CD4-positive, alpha-beta T cell (primary cell): ENCODE measurements around the gene AXIN2. TPM values are rescaled to one million over a fixed set of nuclear protein-coding genes. Genes with fewer than 3 reads are reported as not detected.

Experiments
- ATAC-seq: fragments of 200-7000 bp; cut with Tn5 transposase; one replicate; pipeline ENCODE4 v1.10.0; 2022; ENCODE audit warnings: mild to moderate bottlenecking; ENCODE audit not compliant: poor library complexity
- CTCF ChIA-PET: fragments of 350-600 bp; sonication (Branson Sonifier 250); formaldehyde crosslinking; loops from one replicate; lab custom pipeline; 2021; ENCODE audit warnings: antibody characterized with exemption, inconsistent platforms; lab: Charles Lee
- POLR2A ChIA-PET: fragments of 350-600 bp; sonication (Branson Sonifier 250); formaldehyde crosslinking; loops from one replicate; lab custom pipeline; 2021; ENCODE audit warnings: antibody characterized with exemption, inconsistent platforms; lab: Charles Lee
- DNase-seq, 14 experiments: peaks; one replicate each; pipeline ENCODE4 v3.0.0-alpha.2; 2013 to 2020; ENCODE audit warnings: mixed read lengths in 2 of 14
- H3K27ac ChIP-seq, 2 donors: one replicate each; pipeline versions ENCODE4 v1.5.1 to v1.7.0; 2013; ENCODE audit warnings: low read length in 2 of 2, low read depth in 1 of 2, mild to moderate bottlenecking in 1 of 2
- H3K27me3 ChIP-seq, 2 experiments: 1 replicate in 1 of 2; 2 replicates in 1 of 2; pipeline versions ENCODE4 v1.6.1 to v1.7.0; 2013; ENCODE audit warnings: low read length in 2 of 2, control low read depth in 1 of 2, mild to moderate bottlenecking in 1 of 2, moderate library complexity in 1 of 2; ENCODE audit not compliant: insufficient read depth in 2 of 2, control insufficient read depth in 1 of 2
- H3K36me3 ChIP-seq: one replicate; pipeline ENCODE4 v1.6.1; 2013; ENCODE audit warnings: low read length, control low read depth; ENCODE audit not compliant: insufficient read depth
- H3K4me1 ChIP-seq: one replicate; pipeline ENCODE4 v1.6.1; 2013; ENCODE audit warnings: low read length, control low read depth; ENCODE audit not compliant: insufficient read depth
- H3K4me3 ChIP-seq: one replicate; pipeline ENCODE4 v1.5.1; 2013; ENCODE audit warnings: mild to moderate bottlenecking, low read length, moderate library complexity
- H3K9me3 ChIP-seq, 2 experiments: 1 replicate in 1 of 2; 2 replicates in 1 of 2; pipeline versions ENCODE4 v1.6.1 to v1.7.0; 2013; ENCODE audit warnings: low read length in 2 of 2, mild to moderate bottlenecking in 2 of 2, control low read depth in 1 of 2, moderate library complexity in 1 of 2; ENCODE audit not compliant: control insufficient read depth in 1 of 2, insufficient read depth in 1 of 2
- H3K27ac Mint-ChIP-seq: one replicate; pipeline ENCODE4 v1.8.0; 2020; ENCODE audit warnings: mixed read lengths
- H3K27me3 Mint-ChIP-seq: one replicate; pipeline ENCODE4 v1.8.0; 2021; ENCODE audit warnings: mixed read lengths
- H3K36me3 Mint-ChIP-seq: one replicate; pipeline ENCODE4 v1.8.0; 2021; ENCODE audit warnings: low read depth, mixed read lengths
- H3K4me1 Mint-ChIP-seq: one replicate; pipeline ENCODE4 v1.8.0; 2021; ENCODE audit warnings: low read depth, mixed read lengths
- H3K4me3 Mint-ChIP-seq: one replicate; pipeline ENCODE4 v1.8.0; 2020; ENCODE audit warnings: mild to moderate bottlenecking, mixed read lengths
- H3K9me3 Mint-ChIP-seq: one replicate; pipeline ENCODE4 v1.8.0; 2020; ENCODE audit warnings: mixed read lengths
- intact Hi-C, 2 experiments: fragments of 100-400 bp; cut with DNase I in 1 of 2; cut with micrococcal nuclease in 1 of 2; formaldehyde crosslinking; loops; one replicate each; pipeline versions ENCODE4 v1.15.1 to v1.9.0; 2023 to 2025; cut with DNase I, micrococcal nuclease
- total RNA-seq, 174 experiments: library from RNA in 2 of 174; stranded (reverse) in 2 of 174; gene quantifications; one replicate each; pipeline ENCODE4 v1.2.3 and lab custom pipeline; 2021 to 2026
- TF ChIP-seq, protein P1 (sequence below): fragments of 200-600 bp; IDR thresholded peaks from one replicate; pipeline ENCODE4 v1.8.0; 2022; ENCODE audit warnings: antibody characterized with exemption, mild to moderate bottlenecking

Gene AXIN2
- total RNA-seq, 2 experiments from 2014 or later = 47.9 to 49.8 TPM

DNA sequence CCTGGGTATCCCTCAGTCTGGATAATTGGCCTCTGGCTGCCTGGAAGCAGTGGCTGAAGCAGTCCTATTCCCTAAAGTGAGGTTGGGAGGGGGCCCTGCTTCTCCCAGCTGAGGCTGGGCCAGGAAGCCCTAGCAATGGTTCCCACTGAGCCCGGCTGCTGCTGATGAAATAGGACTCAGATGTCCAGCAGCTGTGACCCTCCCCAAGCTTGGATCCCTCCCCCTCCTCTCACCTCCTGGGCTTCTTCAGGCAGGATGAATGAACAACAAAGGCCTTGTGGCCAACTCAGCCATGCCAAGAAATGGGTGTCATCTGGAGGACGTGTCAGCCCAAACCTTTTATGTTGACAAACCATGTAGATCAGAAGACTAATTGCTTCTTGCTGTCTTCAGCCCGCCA lies 42.0 kb downstream of the AXIN2 start:
- Histone ChIP-seq H3K27ac (no peak overlapping the region), H3K9me3 (no peaks in the 10 kb centered on the region), H3K4me3 (no peak overlapping the region), H3K27me3 (no peaks in the 10 kb centered on the region), H3K4me1 (peaks cover 30% of the 10 kb centered on the region), H3K36me3 (no peaks in the 10 kb centered on the region)
- TF ChIP-seq, protein P1, sequence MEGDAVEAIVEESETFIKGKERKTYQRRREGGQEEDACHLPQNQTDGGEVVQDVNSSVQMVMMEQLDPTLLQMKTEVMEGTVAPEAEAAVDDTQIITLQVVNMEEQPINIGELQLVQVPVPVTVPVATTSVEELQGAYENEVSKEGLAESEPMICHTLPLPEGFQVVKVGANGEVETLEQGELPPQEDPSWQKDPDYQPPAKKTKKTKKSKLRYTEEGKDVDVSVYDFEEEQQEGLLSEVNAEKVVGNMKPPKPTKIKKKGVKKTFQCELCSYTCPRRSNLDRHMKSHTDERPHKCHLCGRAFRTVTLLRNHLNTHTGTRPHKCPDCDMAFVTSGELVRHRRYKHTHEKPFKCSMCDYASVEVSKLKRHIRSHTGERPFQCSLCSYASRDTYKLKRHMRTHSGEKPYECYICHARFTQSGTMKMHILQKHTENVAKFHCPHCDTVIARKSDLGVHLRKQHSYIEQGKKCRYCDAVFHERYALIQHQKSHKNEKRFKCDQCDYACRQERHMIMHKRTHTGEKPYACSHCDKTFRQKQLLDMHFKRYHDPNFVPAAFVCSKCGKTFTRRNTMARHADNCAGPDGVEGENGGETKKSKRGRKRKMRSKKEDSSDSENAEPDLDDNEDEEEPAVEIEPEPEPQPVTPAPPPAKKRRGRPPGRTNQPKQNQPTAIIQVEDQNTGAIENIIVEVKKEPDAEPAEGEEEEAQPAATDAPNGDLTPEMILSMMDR = no peak
- ChIA-PET POLR2A (no interaction called here), CTCF (no interaction called here)
- intact Hi-C loops = no loop called here
- Mint-ChIP-seq H3K4me3 (no peak overlapping the region), H3K27me3 (no peaks in the 10 kb centered on the region), H3K36me3 (no peaks in the 10 kb centered on the region), H3K27ac (no peak overlapping the region), H3K4me1 (peaks cover 40% of the 10 kb centered on the region), H3K9me3 (no peaks in the 10 kb centered on the region)
- DNase-seq = no peak
- ATAC-seq = no peak

DNA sequence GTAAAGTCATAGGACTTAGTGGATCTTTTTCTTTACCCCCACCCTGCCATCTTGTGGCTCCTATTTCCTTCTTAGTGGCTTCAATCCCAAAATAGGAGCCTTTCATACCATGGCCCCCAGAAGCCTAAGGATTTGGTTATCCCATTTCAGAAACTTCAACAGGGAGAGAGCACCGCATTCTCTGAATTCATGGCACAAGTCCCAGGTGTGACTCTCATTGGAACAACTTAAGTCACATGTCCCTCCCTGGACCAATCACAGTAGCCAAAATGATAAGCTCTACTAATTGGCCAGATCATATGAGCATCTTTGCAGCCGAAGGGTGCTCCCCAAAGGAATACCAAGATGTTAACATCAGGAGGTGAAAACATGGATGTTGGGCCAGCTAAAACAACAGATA lies 43.2 kb downstream of the AXIN2 start:
- ATAC-seq (no peak), DNase-seq (no peak)
- H3K27ac Mint-ChIP-seq = no peak overlapping the region
- no peaks in the 10 kb centered on the region for H3K27me3 ChIP-seq
- H3K9me3 Mint-ChIP-seq = no peaks in the 10 kb centered on the region
- no peaks in the 10 kb centered on the region for H3K9me3 ChIP-seq
- no peak overlapping the region for H3K27ac ChIP-seq
- intact Hi-C loops = no loop called here
- POLR2A ChIA-PET = no interaction called here
- peaks cover 21% of the 10 kb centered on the region for H3K4me1 ChIP-seq
- H3K36me3 Mint-ChIP-seq = no peaks in the 10 kb centered on the region
- no peak overlapping the region for H3K4me3 ChIP-seq
- H3K27me3 Mint-ChIP-seq = no peaks in the 10 kb centered on the region
- no peak overlapping the region for H3K4me3 Mint-ChIP-seq
- TF ChIP-seq, protein P1 = no peak
- H3K36me3 ChIP-seq = no peaks in the 10 kb centered on the region
- CTCF ChIA-PET = no interaction called here
- H3K4me1 Mint-ChIP-seq = peaks cover 28% of the 10 kb centered on the region

DNA sequence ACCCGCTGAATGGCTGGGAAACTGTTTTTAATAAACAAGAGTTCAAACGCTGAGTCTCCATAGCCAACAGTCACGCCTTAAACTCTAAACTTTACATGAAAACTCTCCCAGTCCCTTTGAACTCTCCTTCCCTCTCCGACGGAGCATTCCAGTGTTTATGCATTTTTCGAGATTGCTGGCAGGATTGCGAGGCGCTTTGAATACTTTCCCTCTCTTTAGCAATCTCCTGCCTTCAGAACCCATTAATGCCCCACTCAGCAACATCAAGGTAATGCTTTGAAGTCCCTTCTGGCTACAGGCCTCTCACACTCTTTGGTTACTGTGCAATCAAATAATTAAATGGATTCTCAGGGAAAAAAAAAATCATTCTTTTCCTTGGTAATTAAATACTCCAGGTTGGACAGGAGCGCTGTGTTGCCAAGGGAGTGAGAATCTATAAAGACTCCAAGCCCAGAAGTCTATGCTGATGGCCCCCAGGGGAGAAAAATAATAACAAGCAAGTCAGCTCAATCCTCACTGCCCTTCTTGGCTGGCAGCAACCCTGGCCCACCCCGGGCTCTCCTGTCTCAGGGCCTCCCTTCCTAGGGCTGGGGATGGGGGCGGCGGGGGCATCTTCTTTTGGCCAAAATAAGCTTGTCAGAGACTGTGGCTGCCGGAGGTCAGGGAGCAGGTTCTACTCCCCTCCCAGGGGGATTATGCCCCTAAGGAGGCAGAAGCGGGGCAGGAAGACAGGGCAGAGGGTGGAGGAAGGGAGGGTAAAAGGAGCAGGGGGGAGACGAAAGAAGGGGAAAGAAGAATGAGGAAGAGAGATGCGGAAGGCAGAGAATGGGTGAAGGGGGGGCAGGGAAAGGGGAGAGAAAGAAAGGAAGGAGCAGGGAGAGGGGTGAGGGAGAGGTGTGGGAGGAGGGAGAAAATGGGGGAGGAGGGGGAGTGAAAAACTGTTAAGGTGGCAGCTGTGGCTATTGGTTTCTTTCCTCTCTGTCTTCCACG lies 45.2 kb downstream of the AXIN2 start:
- no peaks in the 10 kb centered on the region for H3K36me3 ChIP-seq
- CTCF ChIA-PET = no interaction called here
- H3K4me3 ChIP-seq = no peak overlapping the region
- DNase-seq (no peak), ATAC-seq (no peak)
- H3K27ac Mint-ChIP-seq = no peak overlapping the region
- H3K4me3 Mint-ChIP-seq = no peak overlapping the region
- H3K4me1 Mint-ChIP-seq = peaks cover 12% of the 10 kb centered on the region
- H3K27me3 Mint-ChIP-seq = no peaks in the 10 kb centered on the region
- TF ChIP-seq, protein P1 = no peak
- peaks cover under 1% of the 10 kb centered on the region for H3K4me1 ChIP-seq
- intact Hi-C loops = no loop called here
- H3K36me3 Mint-ChIP-seq = no peaks in the 10 kb centered on the region
- H3K9me3 Mint-ChIP-seq = no peaks in the 10 kb centered on the region
- POLR2A ChIA-PET = no interaction called here
- H3K9me3 ChIP-seq = no peaks in the 10 kb centered on the region
- H3K27me3 ChIP-seq = no peaks in the 10 kb centered on the region
- H3K27ac ChIP-seq = no peak overlapping the region
